ENCODE data around the gene FAM13A. TPM values are rescaled to one million over a fixed set of nuclear protein-coding genes. Genes with fewer than 3 reads are reported as not detected.

FAM13A gene
- total and polyA plus RNA-seq, 9 of the 15 experiments (the other 6 are each of a cell fraction or from before 2014, with no cell fraction given), result 11.3 to 23.3 (median 14.7) TPM

DNA sequence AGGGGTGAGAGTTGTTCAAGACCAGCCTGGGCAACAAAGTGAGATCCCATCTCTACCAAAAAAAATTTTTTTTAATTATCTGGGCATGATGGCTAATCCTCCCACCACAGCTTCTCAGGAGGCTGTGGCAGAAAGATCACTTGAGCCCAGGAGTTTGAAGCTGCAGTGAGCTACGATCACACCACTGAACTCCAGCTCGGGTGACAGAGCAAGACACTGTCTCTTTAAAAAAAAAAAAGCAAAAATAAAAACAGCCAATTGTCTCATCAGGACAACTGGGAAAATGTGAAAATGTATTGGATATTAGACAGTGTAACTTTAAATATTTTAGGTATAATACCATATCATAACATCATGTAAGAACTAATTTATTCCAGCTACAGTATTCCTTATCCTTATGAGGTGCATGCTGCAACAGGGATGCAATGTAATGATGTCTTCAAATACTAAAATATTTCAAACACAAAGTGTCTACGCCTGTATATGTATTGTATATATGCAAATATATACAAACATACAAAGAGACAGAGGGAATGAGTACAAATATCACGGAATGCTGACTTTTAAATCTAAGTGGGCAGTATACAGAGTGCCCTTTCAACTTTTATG is 17.2 kb downstream of the FAM13A start (continued):
- TF ChIP-seq NCOR1 (IDR thresholded peaks at IDR 0.05), result no peak
- TF ChIP-seq MCM3 (IDR thresholded peaks at IDR 0.05), result no peak
- no peak for TF ChIP-seq BRD4 (IDR thresholded peaks at IDR 0.05)
- TF ChIP-seq TAL1 (IDR thresholded peaks at IDR 0.05), result no peak
- peak; percentile 52 for TF ChIP-seq CEBPB (tag; IDR thresholded peaks at IDR 0.05)
- TF ChIP-seq, protein P1, sequence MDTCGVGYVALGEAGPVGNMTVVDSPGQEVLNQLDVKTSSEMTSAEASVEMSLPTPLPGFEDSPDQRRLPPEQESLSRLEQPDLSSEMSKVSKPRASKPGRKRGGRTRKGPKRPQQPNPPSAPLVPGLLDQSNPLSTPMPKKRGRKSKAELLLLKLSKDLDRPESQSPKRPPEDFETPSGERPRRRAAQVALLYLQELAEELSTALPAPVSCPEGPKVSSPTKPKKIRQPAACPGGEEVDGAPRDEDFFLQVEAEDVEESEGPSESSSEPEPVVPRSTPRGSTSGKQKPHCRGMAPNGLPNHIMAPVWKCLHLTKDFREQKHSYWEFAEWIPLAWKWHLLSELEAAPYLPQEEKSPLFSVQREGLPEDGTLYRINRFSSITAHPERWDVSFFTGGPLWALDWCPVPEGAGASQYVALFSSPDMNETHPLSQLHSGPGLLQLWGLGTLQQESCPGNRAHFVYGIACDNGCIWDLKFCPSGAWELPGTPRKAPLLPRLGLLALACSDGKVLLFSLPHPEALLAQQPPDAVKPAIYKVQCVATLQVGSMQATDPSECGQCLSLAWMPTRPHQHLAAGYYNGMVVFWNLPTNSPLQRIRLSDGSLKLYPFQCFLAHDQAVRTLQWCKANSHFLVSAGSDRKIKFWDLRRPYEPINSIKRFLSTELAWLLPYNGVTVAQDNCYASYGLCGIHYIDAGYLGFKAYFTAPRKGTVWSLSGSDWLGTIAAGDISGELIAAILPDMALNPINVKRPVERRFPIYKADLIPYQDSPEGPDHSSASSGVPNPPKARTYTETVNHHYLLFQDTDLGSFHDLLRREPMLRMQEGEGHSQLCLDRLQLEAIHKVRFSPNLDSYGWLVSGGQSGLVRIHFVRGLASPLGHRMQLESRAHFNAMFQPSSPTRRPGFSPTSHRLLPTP (IDR thresholded peaks at IDR 0.05; ENCODE audit: borderline replicate concordance, extremely low read depth, insufficient read length), result no peak
- no peak for TF ChIP-seq TAF9B (IDR thresholded peaks at IDR 0.05; ENCODE audit: partially characterized antibody)
- TF ChIP-seq FOXM1 (IDR thresholded peaks at IDR 0.05; ENCODE audit: low read depth), result no peak
- no peak for TF ChIP-seq FOXM1 (CRISPR knock-in tag; IDR thresholded peaks at IDR 0.05; ENCODE audit: low read depth)
- no peak for TF ChIP-seq ZNF436 (CRISPR knock-in tag; IDR thresholded peaks at IDR 0.05)
- no peak for TF ChIP-seq ZNF24 (IDR thresholded peaks at IDR 0.05)
- TF ChIP-seq TCF3 (CRISPR knock-in tag; IDR thresholded peaks at IDR 0.05), result no peak
- TF ChIP-seq MAFG (tag; conservative IDR thresholded peaks at IDR 0.05), result no peak
- TF ChIP-seq HDAC1 (IDR thresholded peaks at IDR 0.05), result no peak
- peak; percentile 85 for TF ChIP-seq ZSCAN32 (CRISPR knock-in tag; IDR thresholded peaks at IDR 0.05)
- TF ChIP-seq EZH2 (IDR thresholded peaks at IDR 0.05; ENCODE audit: borderline replicate concordance, low read depth, low read length), result no peak
- TF ChIP-seq, protein P2, sequence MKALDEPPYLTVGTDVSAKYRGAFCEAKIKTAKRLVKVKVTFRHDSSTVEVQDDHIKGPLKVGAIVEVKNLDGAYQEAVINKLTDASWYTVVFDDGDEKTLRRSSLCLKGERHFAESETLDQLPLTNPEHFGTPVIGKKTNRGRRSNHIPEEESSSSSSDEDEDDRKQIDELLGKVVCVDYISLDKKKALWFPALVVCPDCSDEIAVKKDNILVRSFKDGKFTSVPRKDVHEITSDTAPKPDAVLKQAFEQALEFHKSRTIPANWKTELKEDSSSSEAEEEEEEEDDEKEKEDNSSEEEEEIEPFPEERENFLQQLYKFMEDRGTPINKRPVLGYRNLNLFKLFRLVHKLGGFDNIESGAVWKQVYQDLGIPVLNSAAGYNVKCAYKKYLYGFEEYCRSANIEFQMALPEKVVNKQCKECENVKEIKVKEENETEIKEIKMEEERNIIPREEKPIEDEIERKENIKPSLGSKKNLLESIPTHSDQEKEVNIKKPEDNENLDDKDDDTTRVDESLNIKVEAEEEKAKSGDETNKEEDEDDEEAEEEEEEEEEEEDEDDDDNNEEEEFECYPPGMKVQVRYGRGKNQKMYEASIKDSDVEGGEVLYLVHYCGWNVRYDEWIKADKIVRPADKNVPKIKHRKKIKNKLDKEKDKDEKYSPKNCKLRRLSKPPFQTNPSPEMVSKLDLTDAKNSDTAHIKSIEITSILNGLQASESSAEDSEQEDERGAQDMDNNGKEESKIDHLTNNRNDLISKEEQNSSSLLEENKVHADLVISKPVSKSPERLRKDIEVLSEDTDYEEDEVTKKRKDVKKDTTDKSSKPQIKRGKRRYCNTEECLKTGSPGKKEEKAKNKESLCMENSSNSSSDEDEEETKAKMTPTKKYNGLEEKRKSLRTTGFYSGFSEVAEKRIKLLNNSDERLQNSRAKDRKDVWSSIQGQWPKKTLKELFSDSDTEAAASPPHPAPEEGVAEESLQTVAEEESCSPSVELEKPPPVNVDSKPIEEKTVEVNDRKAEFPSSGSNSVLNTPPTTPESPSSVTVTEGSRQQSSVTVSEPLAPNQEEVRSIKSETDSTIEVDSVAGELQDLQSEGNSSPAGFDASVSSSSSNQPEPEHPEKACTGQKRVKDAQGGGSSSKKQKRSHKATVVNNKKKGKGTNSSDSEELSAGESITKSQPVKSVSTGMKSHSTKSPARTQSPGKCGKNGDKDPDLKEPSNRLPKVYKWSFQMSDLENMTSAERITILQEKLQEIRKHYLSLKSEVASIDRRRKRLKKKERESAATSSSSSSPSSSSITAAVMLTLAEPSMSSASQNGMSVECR (CRISPR knock-in tag; IDR thresholded peaks at IDR 0.05), result no peak
- no peak for TF ChIP-seq TEAD1 (CRISPR knock-in tag; IDR thresholded peaks at IDR 0.05)
- TF ChIP-seq FOXJ2 (tag; IDR thresholded peaks at IDR 0.05), result peak; percentile 5; the same call in 1 of the 2 replicates
- no peak for TF ChIP-seq FOXJ3 (CRISPR knock-in tag; IDR thresholded peaks at IDR 0.05)
- TF ChIP-seq TGIF2 (CRISPR knock-in tag; IDR thresholded peaks at IDR 0.05), result no peak
- TF ChIP-seq SMC3 (conservative IDR thresholded peaks at IDR 0.05; ENCODE audit: insufficient read depth, low read depth, low read length), result no peak
- TF ChIP-seq SMAD4 (CRISPR knock-in tag; conservative IDR thresholded peaks at IDR 0.05), result peak; percentile 22; the same call in 1 of the 2 replicates
- TF ChIP-seq POLR2A (conservative IDR thresholded peaks at IDR 0.05), result no peak
- TF ChIP-seq NRF1 (conservative IDR thresholded peaks at IDR 0.05 in 1 of 2, IDR thresholded peaks at IDR 0.05 in 1 of 2), result no peak

Data from K562 (cell line).